DOHH2 (cell line): ENCODE measurements around the gene CCDC169.

Experiments
- H3F3A ChIP-seq: fragments of 200-600 bp; sonication (generic), shearing (Covaris generic); 2 replicates; pipeline ENCODE4 v1.6.0; 2016; ENCODE audit warnings: antibody characterized with exemption, mild to moderate bottlenecking; ENCODE audit not compliant: control insufficient read depth, insufficient read depth
- H3K27ac ChIP-seq: fragments of 200-600 bp; sonication (generic); 2 replicates; pipeline ENCODE4 v1.5.1; 2014; ENCODE audit warnings: low read depth, mild to moderate bottlenecking, low read length, moderate library complexity
- H3K27me3 ChIP-seq: fragments of 200-600 bp; sonication (generic); 2 replicates; pipeline ENCODE4 v1.6.1; 2014; ENCODE audit warnings: mild to moderate bottlenecking, low read length, mixed read lengths; ENCODE audit not compliant: control insufficient read depth
- H3K36me3 ChIP-seq: fragments of 200-600 bp; sonication (generic); 2 replicates; pipeline ENCODE4 v1.6.1; 2014; ENCODE audit warnings: mild to moderate bottlenecking, low read length, moderate library complexity, mixed read lengths; ENCODE audit not compliant: control insufficient read depth
- H3K4me1 ChIP-seq: fragments of 200-600 bp; sonication (generic); 2 replicates; pipeline ENCODE4 v1.6.1; 2014; ENCODE audit warnings: mild to moderate bottlenecking, low read length, mixed read lengths; ENCODE audit not compliant: control insufficient read depth
- H3K4me2 ChIP-seq: fragments of 200-600 bp; sonication (generic); 2 replicates; pipeline ENCODE4 v1.6.0; 2014; ENCODE audit warnings: mild to moderate bottlenecking, low read length, moderate library complexity
- H3K4me3 ChIP-seq: fragments of 200-600 bp; sonication (generic); 2 replicates; pipeline ENCODE4 v1.5.1; 2014; ENCODE audit warnings: mild to moderate bottlenecking, low read length, mixed read lengths
- H3K79me2 ChIP-seq: fragments of 200-600 bp; sonication (generic); 2 replicates; pipeline ENCODE4 v1.6.1; 2014; ENCODE audit warnings: mild to moderate bottlenecking, low read length, mixed read lengths; ENCODE audit not compliant: control insufficient read depth
- H3K9me2 ChIP-seq: fragments of 200-600 bp; sonication (generic); replicated peaks from 2 replicates; pipeline ENCODE4 v1.6.1; 2014; ENCODE audit warnings: mild to moderate bottlenecking, low read length, mixed read lengths; ENCODE audit not compliant: control insufficient read depth
- H3K9me3 ChIP-seq: fragments of 200-600 bp; sonication (generic); 2 replicates; pipeline ENCODE4 v1.6.1; 2014; ENCODE audit warnings: antibody characterized with exemption, low read length, mixed read lengths; ENCODE audit not compliant: control insufficient read depth, insufficient read depth
- H4K20me1 ChIP-seq: fragments of 200-600 bp; sonication (generic); 2 replicates; pipeline ENCODE4 v1.6.0; 2014; ENCODE audit warnings: low read depth, mild to moderate bottlenecking, antibody characterized with exemption, low read length, moderate library complexity; ENCODE audit not compliant: control insufficient read depth, insufficient read depth
- EZH2phosphoT487 ChIP-seq: fragments of 200-600 bp; sonication (generic); IDR thresholded peaks from 2 replicates; pipeline ENCODE4 v1.6.1; 2017; ENCODE audit warnings: borderline replicate concordance, mild to moderate bottlenecking, antibody characterized with exemption, low read length, moderate library complexity, mixed read lengths
- TF ChIP-seq, protein P1 (sequence below): fragments of 200-600 bp; sonication (generic); IDR thresholded peaks from one replicate; pipeline ENCODE4 v1.5.1; 2014; ENCODE audit warnings: antibody characterized with exemption, mild to moderate bottlenecking, low read depth, low read length; ENCODE audit not compliant: poor library complexity, severe bottlenecking

CCDC169 gene

GRCh38 chr13:36342715-36343114 lies 45.1 kb upstream of the CCDC169 start:
- no peaks in the 10 kb centered on the region for H3F3A ChIP-seq
- H3K79me2 ChIP-seq: no peaks in the 10 kb centered on the region
- no peak for TF ChIP-seq EZH2phosphoT487
- TF ChIP-seq, protein P1, sequence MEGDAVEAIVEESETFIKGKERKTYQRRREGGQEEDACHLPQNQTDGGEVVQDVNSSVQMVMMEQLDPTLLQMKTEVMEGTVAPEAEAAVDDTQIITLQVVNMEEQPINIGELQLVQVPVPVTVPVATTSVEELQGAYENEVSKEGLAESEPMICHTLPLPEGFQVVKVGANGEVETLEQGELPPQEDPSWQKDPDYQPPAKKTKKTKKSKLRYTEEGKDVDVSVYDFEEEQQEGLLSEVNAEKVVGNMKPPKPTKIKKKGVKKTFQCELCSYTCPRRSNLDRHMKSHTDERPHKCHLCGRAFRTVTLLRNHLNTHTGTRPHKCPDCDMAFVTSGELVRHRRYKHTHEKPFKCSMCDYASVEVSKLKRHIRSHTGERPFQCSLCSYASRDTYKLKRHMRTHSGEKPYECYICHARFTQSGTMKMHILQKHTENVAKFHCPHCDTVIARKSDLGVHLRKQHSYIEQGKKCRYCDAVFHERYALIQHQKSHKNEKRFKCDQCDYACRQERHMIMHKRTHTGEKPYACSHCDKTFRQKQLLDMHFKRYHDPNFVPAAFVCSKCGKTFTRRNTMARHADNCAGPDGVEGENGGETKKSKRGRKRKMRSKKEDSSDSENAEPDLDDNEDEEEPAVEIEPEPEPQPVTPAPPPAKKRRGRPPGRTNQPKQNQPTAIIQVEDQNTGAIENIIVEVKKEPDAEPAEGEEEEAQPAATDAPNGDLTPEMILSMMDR: no peak
- no peaks in the 10 kb centered on the region for H3K27me3 ChIP-seq
- H3K9me2 ChIP-seq: no peaks in the 10 kb centered on the region
- H3K9me3 ChIP-seq: no peaks in the 10 kb centered on the region
- H3K4me3 ChIP-seq: no peak overlapping the region
- H3K4me2 ChIP-seq: no peak overlapping the region
- no peaks in the 10 kb centered on the region for H3K4me1 ChIP-seq
- H4K20me1 ChIP-seq: no peaks in the 10 kb centered on the region
- H3K36me3 ChIP-seq: no peaks in the 10 kb centered on the region
- H3K27ac ChIP-seq: no peak overlapping the region

- H3K9me2 ChIP-seq: no peaks in the 10 kb centered on the region
- H3K4me3 ChIP-seq: no peak overlapping the region
- H4K20me1 ChIP-seq: no peaks in the 10 kb centered on the region
- no peaks in the 10 kb centered on the region for H3K9me3 ChIP-seq
- H3K4me2 ChIP-seq: no peak overlapping the region
- TF ChIP-seq, protein P1: no peak
- TF ChIP-seq EZH2phosphoT487: no peak
- H3K36me3 ChIP-seq: no peaks in the 10 kb centered on the region
- H3K79me2 ChIP-seq: no peaks in the 10 kb centered on the region
- no peak overlapping the region for H3K27ac ChIP-seq
- H3F3A ChIP-seq: no peaks in the 10 kb centered on the region
- no peaks in the 10 kb centered on the region for H3K27me3 ChIP-seq
- H3K4me1 ChIP-seq: no peaks in the 10 kb centered on the region
Observed at GRCh38 chr13:36341718-36342117, 44.1 kb upstream of the CCDC169 start.

DNA sequence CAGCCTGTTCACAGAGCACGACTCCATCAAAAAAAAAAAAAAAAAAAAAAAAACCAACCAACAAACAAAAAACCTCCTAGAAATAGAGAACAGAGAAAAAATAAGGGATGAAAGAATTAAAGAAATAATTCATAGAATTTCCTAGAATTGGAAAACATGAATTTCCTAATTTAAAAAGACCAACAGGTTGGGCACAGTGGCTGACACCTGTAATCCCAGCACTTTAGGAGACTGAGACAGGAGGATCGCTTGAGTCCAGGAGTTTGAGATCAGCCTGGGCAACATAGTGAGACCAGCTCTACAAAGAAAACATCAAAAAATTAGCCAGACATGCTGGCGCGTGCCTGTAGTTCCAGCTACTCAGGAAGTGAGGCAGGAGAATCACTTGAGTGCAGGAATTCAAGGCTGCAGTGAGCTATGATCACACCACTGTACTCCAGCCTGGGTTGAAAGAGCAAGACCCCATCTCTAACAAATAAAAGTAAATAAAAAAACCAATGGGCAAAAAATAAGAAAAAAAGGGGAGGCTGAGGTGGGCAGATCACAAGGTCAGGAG lies 42.1 kb upstream of the CCDC169 start:
- Histone ChIP-seq H3K27ac (no peak overlapping the region), H3K27me3 (no peaks in the 10 kb centered on the region), H3K4me1 (no peaks in the 10 kb centered on the region), H3K79me2 (no peaks in the 10 kb centered on the region), H4K20me1 (no peaks in the 10 kb centered on the region), H3K4me2 (no peak overlapping the region), H3F3A (no peaks in the 10 kb centered on the region), H3K9me3 (no peaks in the 10 kb centered on the region), H3K4me3 (no peak overlapping the region), H3K36me3 (no peaks in the 10 kb centered on the region), H3K9me2 (no peaks in the 10 kb centered on the region)
- TF ChIP-seq, protein P1: no peak
- TF ChIP-seq EZH2phosphoT487: no peak
